Colon (tissue), 2 donors: ENCODE results near the gene MEX3B.
"Not testable (repeated sequence)": the region's sequence is repeated elsewhere in the genome, so short reads cannot be mapped to it uniquely, and the experiment has no call there.

Experiments used
- FAIRE-seq: peaks from 2 replicates; lab custom pipeline; 2012; peaks lifted over from hg19 to GRCh38; lab: Jason Lieb, UNC
- donor health status: control.
- donor health status: control.

The MEX3B gene

GRCh38 chr15:82048811-82049210 is 3.0 kb upstream of the MEX3B start:
- FAIRE-seq, result no peak

GRCh38 chr15:82047453-82048400 is 1.9 kb upstream of the MEX3B start:
- FAIRE-seq, result no peak

DNA sequence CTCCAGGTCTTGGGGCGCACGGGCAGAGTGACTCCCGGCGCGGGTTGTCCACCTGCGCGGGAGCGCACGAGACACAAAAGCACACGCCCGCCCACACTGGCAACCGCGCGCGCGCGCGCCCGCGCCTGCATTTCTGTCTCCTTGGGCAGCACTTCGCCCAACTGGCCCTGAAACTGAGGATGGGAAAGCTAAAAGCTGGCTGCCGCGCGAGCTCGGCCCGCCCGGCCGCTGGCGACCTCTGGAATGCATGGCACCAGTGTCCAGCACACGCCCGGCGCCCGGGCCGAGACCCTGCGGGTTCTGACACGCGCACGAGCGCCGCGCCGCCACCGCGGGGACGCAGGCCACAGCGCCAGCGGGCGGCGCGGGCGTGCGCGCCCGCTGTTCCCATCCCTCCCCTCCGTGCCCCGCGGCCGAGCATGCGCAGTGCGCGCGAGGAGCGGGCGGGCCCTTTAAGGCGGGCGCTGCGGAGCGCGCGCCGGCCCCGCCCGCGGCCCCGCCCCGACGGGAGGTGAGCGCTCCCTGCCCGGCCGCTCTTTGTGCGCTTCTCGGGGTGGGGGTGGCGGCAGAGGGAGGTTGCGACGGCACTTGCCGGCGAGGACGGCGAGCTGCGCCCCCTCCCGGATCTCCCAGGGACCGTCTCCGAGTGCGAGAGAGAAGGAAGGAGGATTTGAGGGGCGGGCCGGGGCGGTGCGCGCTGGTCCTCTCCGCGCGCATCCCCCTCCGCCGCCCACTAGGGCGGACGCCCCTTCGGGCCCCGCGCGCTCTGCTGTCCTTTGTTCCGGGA is 1.0 kb upstream of the MEX3B start:
- no peak for FAIRE-seq

DNA sequence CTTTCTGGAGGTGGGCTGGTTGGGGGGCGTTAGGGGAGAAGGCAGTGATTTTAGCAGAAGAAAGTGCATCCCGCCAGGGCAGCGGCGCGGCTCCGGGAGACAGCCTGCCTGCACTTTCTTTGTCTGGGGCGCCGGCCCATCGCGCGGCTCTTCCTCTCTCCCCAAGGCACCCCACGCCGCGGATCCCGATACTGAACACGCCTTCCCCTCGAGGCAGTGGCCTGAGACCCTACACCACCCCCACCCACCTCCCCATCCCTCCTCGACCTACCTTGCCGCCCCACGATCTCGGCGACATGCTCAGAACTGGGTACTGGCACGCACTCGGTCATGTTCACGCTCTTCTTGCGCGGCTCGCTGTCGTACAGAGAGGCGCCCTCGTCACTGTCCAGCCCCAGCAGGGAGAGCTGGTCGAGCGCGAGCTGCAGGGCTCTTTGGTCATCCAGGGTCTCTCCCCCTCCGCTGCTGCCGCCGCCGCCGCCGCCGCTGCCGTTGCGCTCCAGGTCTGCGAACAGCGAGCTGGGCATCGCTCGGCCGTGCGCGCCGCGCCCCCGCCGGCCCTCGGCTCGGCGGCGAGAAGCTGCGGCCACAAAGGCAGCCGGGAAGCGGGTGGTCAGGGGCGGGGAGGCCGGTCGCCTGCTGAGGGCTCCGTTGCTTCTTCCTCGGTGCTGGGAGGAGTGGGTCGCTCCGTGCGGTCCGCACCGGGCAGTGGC is 483 bp downstream of the MEX3B start:
- FAIRE-seq, result no peak

- no peak for FAIRE-seq
Measured at GRCh38 chr15:82044373-82045178, 1.2 kb downstream of the MEX3B start.

DNA sequence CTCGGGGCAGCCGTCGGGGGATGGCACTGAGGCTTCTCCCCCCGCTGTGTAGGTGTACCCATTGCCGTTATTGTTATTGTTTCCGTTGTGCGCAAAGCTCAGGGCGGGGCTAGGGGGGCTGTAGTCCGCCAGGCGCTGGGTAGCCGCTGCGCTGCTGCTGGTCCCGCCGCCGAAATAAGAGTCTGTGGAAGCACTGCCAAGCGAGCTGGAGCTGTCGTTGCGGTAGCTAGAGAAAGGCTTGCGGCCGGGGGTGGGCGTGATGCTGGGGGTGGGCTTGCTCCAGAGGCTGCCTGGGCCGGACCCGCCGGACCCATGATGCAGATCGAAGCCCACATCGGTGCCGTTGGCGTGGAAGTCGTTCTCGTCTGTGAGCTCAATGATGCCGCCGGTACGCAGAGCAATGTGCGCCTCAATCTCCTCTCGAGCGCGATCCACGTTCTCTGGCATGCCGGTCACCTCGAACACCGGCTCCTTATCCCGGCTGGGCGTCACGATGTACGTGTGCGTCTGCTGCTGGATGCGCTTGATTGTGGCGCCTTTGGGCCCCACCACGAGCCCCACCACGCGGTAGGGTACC is 1.9 kb downstream of the MEX3B start:
- FAIRE-seq, result no peak

DNA sequence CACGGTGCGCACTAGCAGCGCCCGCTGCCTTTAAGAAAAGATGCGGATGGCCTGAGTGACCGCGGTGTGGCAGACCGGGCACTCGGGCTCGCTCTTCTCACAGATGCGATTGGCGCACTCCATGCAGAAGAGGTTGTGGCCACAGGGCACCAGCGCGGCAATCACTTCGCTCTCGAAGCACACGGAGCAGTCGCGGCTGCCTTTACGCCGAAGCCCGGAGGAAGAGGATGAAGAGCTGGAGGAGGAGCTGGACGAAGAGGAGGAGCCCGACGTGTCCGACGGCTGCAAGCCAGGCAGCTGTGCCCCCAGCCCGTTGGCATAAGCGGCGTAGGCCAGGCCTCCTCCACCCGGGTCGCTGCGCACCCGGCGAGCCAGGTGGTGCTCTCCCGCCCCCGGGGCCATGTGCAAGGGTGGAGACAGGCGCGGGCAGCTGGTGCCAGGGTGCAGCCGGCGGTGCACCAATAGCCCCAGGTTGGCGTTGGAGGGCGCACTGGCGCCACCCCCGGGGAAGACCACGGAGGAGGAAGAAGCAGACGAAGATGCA is 2.6 kb downstream of the MEX3B start:
- no peak for FAIRE-seq

DNA sequence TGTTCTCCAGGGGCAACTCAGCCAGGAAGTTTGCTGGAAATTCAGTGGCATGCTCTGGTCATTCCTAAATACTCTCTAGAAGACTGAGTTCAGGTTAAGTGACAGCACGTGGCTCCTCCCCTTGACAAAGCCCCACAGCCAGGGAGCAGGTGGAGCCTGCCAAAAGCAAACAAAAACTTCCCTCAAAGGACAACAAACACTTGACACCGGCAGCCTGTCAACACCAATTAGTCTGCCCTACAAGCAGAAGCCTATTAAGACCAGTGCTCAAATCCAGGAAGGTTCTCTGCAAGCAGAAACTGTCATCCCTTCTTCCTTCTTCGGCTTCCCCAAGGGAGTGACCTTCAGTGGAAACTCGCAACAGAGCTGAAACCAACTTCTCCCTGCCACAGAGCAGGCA is 5.0 kb downstream of the MEX3B start:
- FAIRE-seq, result no peak

- FAIRE-seq, result no peak
Measured at GRCh38 chr15:82040390-82040789, 5.4 kb downstream of the MEX3B start.

- FAIRE-seq, result no peak
Measured at GRCh38 chr15:82039871-82040270, 5.9 kb downstream of the MEX3B start.

DNA sequence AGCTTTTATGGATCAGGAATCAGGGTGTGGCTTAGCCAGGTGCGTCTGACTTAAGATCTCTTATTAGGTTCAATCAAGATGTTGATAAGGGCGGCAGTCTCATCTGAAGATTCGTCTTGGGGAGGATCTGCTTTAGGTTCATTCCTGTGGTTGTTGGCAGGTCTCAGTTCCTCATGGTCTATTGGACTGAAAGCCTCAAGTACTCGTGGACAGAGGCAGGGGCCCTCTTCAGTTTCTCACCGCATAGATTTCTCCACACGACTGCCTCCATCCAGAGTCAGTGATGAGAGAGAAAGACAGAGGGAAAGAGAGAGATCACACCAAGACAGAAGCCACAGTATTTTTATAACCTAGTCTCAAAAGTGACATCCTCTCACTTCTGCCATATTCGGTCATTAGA is 9.4 kb downstream of the MEX3B start:
- no peak for FAIRE-seq

DNA sequence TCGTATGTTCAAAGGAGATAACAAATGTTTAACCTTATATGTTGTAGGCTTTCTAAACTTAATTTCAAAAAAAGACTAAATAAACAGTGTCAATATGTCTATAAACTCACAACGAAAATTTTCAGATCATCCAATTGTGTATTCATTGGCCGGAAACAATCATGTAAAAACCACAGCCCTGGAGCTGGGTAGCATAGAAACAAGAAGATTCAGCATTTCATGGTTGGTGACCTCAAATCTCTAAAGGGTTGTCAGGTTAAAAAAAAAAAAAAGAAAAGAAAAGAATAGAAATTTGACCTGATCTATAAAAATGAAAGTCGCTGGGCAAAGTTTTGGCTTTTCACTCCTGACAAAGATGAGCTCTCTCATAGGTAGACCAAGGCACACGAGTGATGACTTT is 13.9 kb downstream of the MEX3B start:
- no peak for FAIRE-seq

DNA sequence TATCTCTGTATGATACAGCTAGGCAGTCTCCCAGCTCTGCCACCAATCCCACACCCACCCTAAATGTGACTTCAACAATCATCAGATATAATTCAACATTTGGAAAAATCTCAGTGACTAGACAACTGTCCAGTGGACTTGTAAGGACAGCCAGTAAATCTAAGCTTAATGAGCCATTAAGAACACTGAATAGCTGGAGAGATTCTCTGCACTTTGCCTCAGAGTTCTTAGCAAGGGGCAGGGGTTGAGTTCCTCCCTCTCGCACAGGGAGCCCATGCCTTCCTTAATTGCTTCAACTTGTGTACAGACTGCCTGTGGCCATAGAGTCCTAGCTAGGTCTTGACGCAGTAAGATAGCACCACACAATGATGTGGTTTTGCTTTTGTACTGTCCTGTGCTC is 15.6 kb downstream of the MEX3B start:
- no peak for FAIRE-seq

DNA sequence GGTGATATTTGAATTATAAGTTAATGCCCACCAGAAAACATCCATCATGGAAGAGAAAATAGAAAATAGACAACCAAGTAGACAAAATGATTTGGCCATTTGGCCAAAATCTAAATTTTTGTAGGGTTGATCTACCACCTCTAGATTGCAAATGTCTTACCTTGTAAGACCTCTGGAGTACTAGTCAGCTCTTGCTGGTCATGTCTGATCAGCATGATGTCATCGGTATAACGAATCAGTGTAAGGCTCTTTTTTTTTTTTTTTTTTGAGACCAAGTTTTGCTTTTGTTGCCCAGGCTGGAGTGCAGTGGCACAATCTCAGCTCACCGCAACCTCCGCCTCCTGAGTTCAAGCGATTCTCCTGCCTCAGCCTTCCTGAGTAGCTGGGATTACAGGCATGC is 17.7 kb downstream of the MEX3B start:
- not testable (repeated sequence) for FAIRE-seq

GRCh38 chr15:82021992-82022391 is 23.8 kb downstream of the MEX3B start:
- FAIRE-seq, result no peak

DNA sequence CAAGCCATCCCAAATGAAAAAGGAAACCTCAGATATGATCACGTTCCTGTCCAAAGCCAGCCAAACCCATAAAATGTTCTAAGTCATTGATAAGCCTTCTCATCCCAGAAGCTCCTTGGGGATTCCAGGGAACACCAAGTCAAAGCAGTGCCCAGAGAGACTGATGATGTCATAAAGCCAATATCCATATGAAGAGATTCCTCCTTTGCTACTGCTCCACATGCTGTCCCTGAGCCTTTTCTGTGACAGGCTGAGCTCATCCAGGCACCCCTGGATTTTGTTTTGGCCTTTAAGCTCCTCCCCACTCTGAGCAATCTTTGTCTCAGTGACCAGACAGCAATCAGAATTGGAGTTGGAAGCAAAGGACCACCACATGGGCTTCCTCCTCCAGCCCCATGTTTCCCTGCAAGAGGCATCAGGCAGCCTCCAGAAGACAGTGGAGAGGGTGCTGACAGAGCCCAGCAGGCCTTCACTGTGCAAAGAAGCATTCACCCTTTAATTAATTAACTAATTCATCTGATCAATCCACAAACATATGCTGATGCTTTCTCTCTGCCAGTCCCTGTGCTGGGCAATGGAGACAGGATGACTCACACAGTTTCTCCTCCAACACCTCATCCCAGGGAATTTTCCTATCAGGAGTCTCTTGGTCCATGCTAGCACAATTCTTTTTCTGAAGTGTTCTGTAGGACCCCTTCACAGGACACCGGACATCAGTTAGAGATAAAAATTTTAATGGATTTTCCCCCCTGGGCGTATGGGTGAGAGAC is 25.0 kb downstream of the MEX3B start:
- no peak for FAIRE-seq

DNA sequence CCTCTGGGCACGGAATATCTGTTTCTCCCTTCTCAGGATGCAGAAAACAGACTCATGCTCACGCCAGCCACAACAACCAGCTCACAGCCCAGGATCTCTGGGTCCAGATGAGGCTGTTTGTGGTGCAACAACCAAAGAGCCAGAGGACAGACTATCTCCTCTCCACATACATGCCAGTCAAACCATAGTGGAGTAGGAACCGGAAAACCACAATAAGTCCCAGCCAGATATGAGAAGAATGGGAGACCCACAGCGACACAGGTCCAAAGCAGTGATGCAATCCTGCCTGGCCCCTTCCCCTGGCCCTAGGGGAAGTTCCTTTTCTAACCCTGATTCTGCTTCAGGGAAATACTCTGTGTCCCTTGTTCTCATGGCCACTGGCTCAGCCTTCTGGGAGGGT is 27.6 kb downstream of the MEX3B start:
- no peak for FAIRE-seq

DNA sequence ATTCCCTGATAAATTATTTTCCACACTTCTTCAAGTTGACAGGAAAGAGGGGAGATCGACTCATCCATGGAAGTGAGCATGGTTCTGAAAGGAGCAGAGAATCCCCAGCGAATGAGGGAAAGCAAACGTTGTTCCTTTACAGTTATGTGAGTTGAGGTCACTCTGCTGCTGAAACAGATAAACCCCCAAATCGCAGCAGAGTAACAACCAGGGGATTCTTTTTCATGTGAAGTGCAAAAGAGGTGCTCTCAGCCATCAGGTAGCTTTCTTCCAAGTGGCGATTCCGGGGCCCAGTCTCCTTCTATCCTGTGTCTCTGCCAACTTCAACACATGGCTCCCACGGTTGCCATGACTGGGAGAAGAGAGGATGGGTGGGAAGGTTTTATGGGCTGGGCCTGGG is 28.2 kb downstream of the MEX3B start:
- no peak for FAIRE-seq

- no peak for FAIRE-seq
Measured at GRCh38 chr15:82014989-82015388, 30.8 kb downstream of the MEX3B start.

DNA sequence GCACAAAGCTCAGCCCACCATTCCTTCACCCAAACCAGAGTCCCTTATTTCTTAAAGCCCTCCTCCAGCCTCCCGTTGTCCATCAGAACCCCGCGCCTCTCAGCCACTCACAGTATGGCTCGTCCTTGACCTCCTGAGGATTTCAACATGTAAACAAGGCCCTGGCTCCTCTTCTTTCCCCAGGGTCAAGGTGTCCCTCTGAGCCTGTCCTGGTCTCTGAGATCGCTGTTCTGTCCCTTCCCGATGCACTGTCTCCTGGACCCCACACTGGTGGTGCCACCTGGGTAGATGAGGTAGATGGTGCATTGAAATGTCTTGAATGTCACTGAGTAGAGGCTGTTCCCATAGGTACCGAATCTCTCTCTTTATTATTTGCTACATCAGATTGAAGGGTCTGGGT is 32.9 kb downstream of the MEX3B start:
- FAIRE-seq, result no peak
